Neural cell (in vitro differentiated cells): ENCODE data around the gene MERTK. TPM values are rescaled to one million over a fixed set of nuclear protein-coding genes. Genes with fewer than 3 reads are reported as not detected.

Source experiments
- H2AFZ ChIP-seq: fragments of 200-600, 300-800 bp; sonication (generic), shearing (Covaris generic); 2 replicates; pipeline ENCODE4 v1.6.0; 2014; ENCODE audit warnings: low read depth, mild to moderate bottlenecking, antibody characterized with exemption, low read length, moderate library complexity
- H3F3A ChIP-seq: fragments of 200-600 bp; shearing (Covaris generic); 2 replicates; pipeline ENCODE4 v1.6.1; 2016; ENCODE audit warnings: mild to moderate bottlenecking, moderate library complexity, mixed read lengths, antibody characterized with exemption, low read length; ENCODE audit not compliant: insufficient read depth, poor library complexity, severe bottlenecking
- H3K27ac ChIP-seq: fragments of 200-600, 300-800 bp; sonication (generic), shearing (Covaris generic); 2 replicates; pipeline ENCODE4 v1.5.1; 2014; ENCODE audit warnings: mild to moderate bottlenecking, low read length, moderate library complexity
- H3K27me3 ChIP-seq: fragments of 300-800, 200-600 bp; sonication (generic), shearing (Covaris generic); 2 replicates; pipeline ENCODE4 v1.6.0; 2014; ENCODE audit warnings: mild to moderate bottlenecking, low read depth, low read length, moderate library complexity; ENCODE audit not compliant: insufficient read depth
- H3K36me3 ChIP-seq: fragments of 300-800, 200-600 bp; sonication (generic), shearing (Covaris generic); 2 replicates; pipeline ENCODE4 v1.5.1; 2014; ENCODE audit warnings: mild to moderate bottlenecking, antibody characterized with exemption, low read length, moderate library complexity; ENCODE audit not compliant: insufficient read depth
- H3K4me2 ChIP-seq: fragments of 300-800, 200-600 bp; sonication (generic), shearing (Covaris generic); 2 replicates; pipeline ENCODE4 v1.6.0; 2014; ENCODE audit warnings: mild to moderate bottlenecking, low read length
- H3K4me3 ChIP-seq: fragments of 300-800, 200-600 bp; sonication (generic), shearing (Covaris generic); 2 replicates; pipeline ENCODE4 v1.5.1; 2014; ENCODE audit warnings: mild to moderate bottlenecking, low read length, moderate library complexity
- H3K79me2 ChIP-seq: fragments of 200-600 bp; shearing (Covaris generic); replicated peaks from 2 replicates; pipeline ENCODE4 v1.6.0; 2014; ENCODE audit warnings: mild to moderate bottlenecking, low read length, moderate library complexity; ENCODE audit not compliant: insufficient read depth
- H3K9ac ChIP-seq: fragments of 300-800, 200-600 bp; sonication (generic), shearing (Covaris generic); 2 replicates; pipeline ENCODE4 v1.6.1; 2016; ENCODE audit warnings: mild to moderate bottlenecking, low read length, mixed read lengths
- H3K9me2 ChIP-seq: fragments of 200-600 bp; shearing (Covaris generic); 2 replicates; pipeline ENCODE4 v1.6.1; 2016; ENCODE audit warnings: mild to moderate bottlenecking, low read length, mixed read lengths; ENCODE audit not compliant: insufficient read depth
- H3K9me3 ChIP-seq: fragments of 200-600, 300-800 bp; sonication (generic), shearing (Covaris generic); 2 replicates; pipeline ENCODE4 v1.6.1; 2016; ENCODE audit warnings: mild to moderate bottlenecking, mixed run types, low read length, moderate library complexity, mixed read lengths
- H4K20me1 ChIP-seq: fragments of 200-600 bp; shearing (Covaris generic); 2 replicates; pipeline ENCODE4 v1.6.1; 2016; ENCODE audit warnings: mild to moderate bottlenecking, mixed run types; ENCODE audit not compliant: insufficient read depth
- CTCF ChIP-seq: fragments of 450-650 bp; IDR thresholded peaks from 2 replicates; pipeline ENCODE4 v1.5.1; 2014; ENCODE audit warnings: antibody characterized with exemption, mild to moderate bottlenecking, moderate library complexity; ENCODE audit not compliant: poor library complexity, severe bottlenecking
- EP300 ChIP-seq: fragments of 450-650 bp; conservative IDR thresholded peaks from 2 replicates; pipeline ENCODE4 v1.6.1; 2014; ENCODE audit warnings: antibody characterized with exemption, mild to moderate bottlenecking, moderate library complexity; ENCODE audit not compliant: poor library complexity, severe bottlenecking
- EZH2 ChIP-seq: fragments of 200-600, 300-800 bp; shearing (Covaris generic), sonication (generic); IDR thresholded peaks from 2 replicates; pipeline ENCODE4 v1.6.1; 2014; ENCODE audit warnings: antibody characterized with exemption, low read length, borderline replicate concordance, mild to moderate bottlenecking; ENCODE audit not compliant: insufficient read depth, poor library complexity, severe bottlenecking
- MXI1 ChIP-seq: fragments of 450-650 bp; conservative IDR thresholded peaks from 2 replicates; pipeline ENCODE4 v1.6.1; 2014; ENCODE audit warnings: antibody characterized with exemption, mild to moderate bottlenecking; ENCODE audit not compliant: poor library complexity, severe bottlenecking
- POLR2AphosphoS5 ChIP-seq: IDR thresholded peaks from 2 replicates; pipeline ENCODE4 v1.6.1; 2012
- RAD21 ChIP-seq: fragments of 450-650 bp; conservative IDR thresholded peaks from 2 replicates; pipeline ENCODE4 v1.6.1; 2014; ENCODE audit warnings: antibody characterized with exemption, mild to moderate bottlenecking, moderate library complexity
- REST ChIP-seq: IDR thresholded peaks from 2 replicates; pipeline ENCODE4 v1.6.1; 2012; ENCODE audit warnings: borderline replicate concordance
- SMC3 ChIP-seq: fragments of 450-650 bp; conservative IDR thresholded peaks from 2 replicates; pipeline ENCODE4 v1.6.1; 2014; ENCODE audit warnings: antibody characterized with exemption, mild to moderate bottlenecking, moderate library complexity; ENCODE audit not compliant: poor library complexity
- TAF1 ChIP-seq: IDR thresholded peaks from 2 replicates; pipeline ENCODE4 v1.6.1; 2012; ENCODE audit warnings: low read depth
- polyA plus RNA-seq: library from polyadenylated mRNA; depleted of rRNA; stranded (reverse); fragments of >200 nt; gene quantifications from 2 replicates; pipeline ENCODE4 v1.2.3, GENCODE V29; 2014

The MERTK gene
- polyA plus RNA-seq, 1 donor from 2014 or later = 0.53 TPM

GRCh38 chr2:111930409-111930808 is 32.0 kb downstream of the MERTK start:
- Histone ChIP-seq H3K4me2 (no peak overlapping the region), H3F3A (no peaks in the 10 kb centered on the region), H3K9ac (no peak overlapping the region), H3K9me3 (no peaks in the 10 kb centered on the region), H3K27ac (no peak overlapping the region), H3K79me2 (no peaks in the 10 kb centered on the region), H3K27me3 (no peaks in the 10 kb centered on the region), H3K36me3 (no peaks in the 10 kb centered on the region), H2AFZ (no peak overlapping the region), H4K20me1 (no peaks in the 10 kb centered on the region), H3K9me2 (no peaks in the 10 kb centered on the region), H3K4me3 (no peak overlapping the region)
- TF ChIP-seq TAF1 (no peak), MXI1 (no peak)

GRCh38 chr2:111930875-111931274 is 32.5 kb downstream of the MERTK start:
- H3K9me3 ChIP-seq = no peaks in the 10 kb centered on the region
- H3K9me2 ChIP-seq = no peaks in the 10 kb centered on the region
- no peaks in the 10 kb centered on the region for H3K36me3 ChIP-seq
- H3K27ac ChIP-seq = no peak overlapping the region
- no peak overlapping the region for H3K4me3 ChIP-seq
- TF ChIP-seq RAD21 (no peak), SMC3 (no peak), REST (no peak), POLR2AphosphoS5 (no peak), CTCF (no peak), MXI1 (no peak), EP300 (no peak), TAF1 (no peak), EZH2 (no peak)
- H3K79me2 ChIP-seq = no peaks in the 10 kb centered on the region
- no peak overlapping the region for H3K4me2 ChIP-seq
- no peak overlapping the region for H2AFZ ChIP-seq
- no peak overlapping the region for H3K9ac ChIP-seq
- no peaks in the 10 kb centered on the region for H3K27me3 ChIP-seq
- no peaks in the 10 kb centered on the region for H4K20me1 ChIP-seq
- H3F3A ChIP-seq = no peaks in the 10 kb centered on the region

DNA sequence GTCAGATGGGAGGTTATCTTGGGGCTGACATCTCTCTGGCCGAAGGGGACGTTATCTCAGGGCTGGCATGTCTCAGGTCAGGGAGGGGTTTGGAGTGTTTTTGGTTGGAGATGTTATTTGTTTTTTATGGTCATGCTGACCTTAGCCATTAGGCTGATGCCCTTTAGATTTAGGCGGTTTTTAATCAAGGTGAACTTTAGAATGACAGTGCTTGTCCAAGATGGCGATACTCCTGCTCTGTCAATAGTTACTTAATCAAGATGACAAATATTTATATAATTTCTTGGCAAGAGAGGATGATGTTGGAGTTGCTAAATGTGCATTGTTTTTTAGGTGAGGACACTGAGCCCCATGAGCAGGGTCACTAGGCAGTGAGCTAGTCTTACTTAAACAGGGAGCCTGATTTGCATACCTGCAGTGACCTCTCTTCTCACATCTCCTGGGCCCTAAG is 34.5 kb downstream of the MERTK start:
- no peak overlapping the region for H3K4me3 ChIP-seq
- H3K4me2 ChIP-seq = no peak overlapping the region
- H3F3A ChIP-seq = no peaks in the 10 kb centered on the region
- no peaks in the 10 kb centered on the region for H4K20me1 ChIP-seq
- H3K36me3 ChIP-seq = no peaks in the 10 kb centered on the region
- no peak overlapping the region for H2AFZ ChIP-seq
- no peaks in the 10 kb centered on the region for H3K27me3 ChIP-seq
- H3K27ac ChIP-seq = no peak overlapping the region
- TF ChIP-seq CTCF (no peak), REST (no peak), EZH2 (no peak), EP300 (no peak), SMC3 (no peak), POLR2AphosphoS5 (no peak), RAD21 (no peak), MXI1 (no peak), TAF1 (no peak)
- no peaks in the 10 kb centered on the region for H3K9me3 ChIP-seq
- H3K9ac ChIP-seq = no peak overlapping the region
- no peaks in the 10 kb centered on the region for H3K9me2 ChIP-seq
- H3K79me2 ChIP-seq = no peaks in the 10 kb centered on the region
